Activated naive CD4-positive, alpha-beta T cell treated with anti-CD3 and anti-CD28 coated beads, Interleukin-2, amount 10 ng/mL, durations not matched to agents 7 days and 5 days (primary cell): Measurements from ENCODE around the gene TNIK.

Source experiments
- CTCF ChIA-PET: fragments of 350-600 bp; sonication (Branson Sonifier 250); formaldehyde crosslinking; loops from one replicate; lab custom pipeline; 2021; ENCODE audit warnings: antibody characterized with exemption; lab: Charles Lee
- DNase-seq: peaks from one replicate; pipeline ENCODE4 v3.0.0-alpha.2; 2020
- H3K27ac Mint-ChIP-seq: one replicate; pipeline ENCODE4 v1.8.0; 2021; ENCODE audit warnings: mild to moderate bottlenecking, moderate library complexity, mixed read lengths
- H3K27me3 Mint-ChIP-seq: one replicate; pipeline ENCODE4 v1.8.0; 2021; ENCODE audit warnings: mild to moderate bottlenecking, mixed read lengths
- H3K36me3 Mint-ChIP-seq: one replicate; pipeline ENCODE4 v1.8.0; 2021; ENCODE audit warnings: mixed read lengths
- H3K4me1 Mint-ChIP-seq: one replicate; pipeline ENCODE4 v1.8.0; 2021; ENCODE audit warnings: mixed read lengths
- H3K4me3 Mint-ChIP-seq: one replicate; pipeline ENCODE4 v1.8.0; 2021; ENCODE audit warnings: mild to moderate bottlenecking, moderate library complexity, mixed read lengths
- H3K9me3 Mint-ChIP-seq: one replicate; pipeline ENCODE4 v1.8.0; 2021; ENCODE audit warnings: mixed read lengths

TNIK gene

GRCh38 chr3:171160325-171160724 lies 299.9 kb downstream of the TNIK start:
- peaks cover 8% of the 10 kb centered on the region for H3K4me1 Mint-ChIP-seq
- no peak overlapping the region for H3K4me3 Mint-ChIP-seq
- DNase-seq = no peak
- CTCF ChIA-PET = interaction anchor here (1.0 kb wide), 1 partner anchor 405 kb away, joined by 3 read pairs; no protein-coding TSS in a partner anchor
- no peaks in the 10 kb centered on the region for H3K27me3 Mint-ChIP-seq
- H3K27ac Mint-ChIP-seq = no peak overlapping the region
- peaks cover 6% of the 10 kb centered on the region for H3K9me3 Mint-ChIP-seq
- H3K36me3 Mint-ChIP-seq = peaks cover 65% of the 10 kb centered on the region

- no peak for DNase-seq
- Mint-ChIP-seq H3K4me3 (no peak overlapping the region), H3K9me3 (peaks cover 6% of the 10 kb centered on the region), H3K27me3 (no peaks in the 10 kb centered on the region), H3K36me3 (peaks cover 65% of the 10 kb centered on the region), H3K4me1 (peaks cover 7% of the 10 kb centered on the region), H3K27ac (no peak overlapping the region)
- CTCF ChIA-PET = interaction anchor here (1.0 kb wide), 1 partner anchor 406 kb away, joined by 3 read pairs; no protein-coding TSS in a partner anchor
These were observed 300.4 kb downstream of the TNIK start for GRCh38 chr3:171159822-171160157.

GRCh38 chr3:171159024-171159821 lies 301.0 kb downstream of the TNIK start:
- CTCF ChIA-PET = interaction anchor here (1.0 kb wide), 1 partner anchor 406 kb away, joined by 3 read pairs; no protein-coding TSS in a partner anchor
- H3K27me3 Mint-ChIP-seq = no peaks in the 10 kb centered on the region
- peaks cover 60% of the 10 kb centered on the region for H3K36me3 Mint-ChIP-seq
- peaks cover 7% of the 10 kb centered on the region for H3K4me1 Mint-ChIP-seq
- no peak for DNase-seq
- peaks cover 6% of the 10 kb centered on the region for H3K9me3 Mint-ChIP-seq
- no peak overlapping the region for H3K4me3 Mint-ChIP-seq
- H3K27ac Mint-ChIP-seq = no peak overlapping the region

GRCh38 chr3:171157980-171158379 lies 302.2 kb downstream of the TNIK start:
- no peak for DNase-seq
- Mint-ChIP-seq H3K4me3 (no peak overlapping the region), H3K27ac (no peak overlapping the region), H3K36me3 (peaks cover 58% of the 10 kb centered on the region), H3K4me1 (peaks cover 3% of the 10 kb centered on the region), H3K9me3 (peaks cover 3% of the 10 kb centered on the region), H3K27me3 (no peaks in the 10 kb centered on the region)
- CTCF ChIA-PET = no interaction called here

GRCh38 chr3:171157286-171157685 lies 302.9 kb downstream of the TNIK start:
- CTCF ChIA-PET = no interaction called here
- Mint-ChIP-seq H3K9me3 (no peaks in the 10 kb centered on the region), H3K27me3 (no peaks in the 10 kb centered on the region), H3K36me3 (peaks cover 55% of the 10 kb centered on the region), H3K4me3 (no peak overlapping the region), H3K4me1 (no peaks in the 10 kb centered on the region), H3K27ac (no peak overlapping the region)
- DNase-seq = no peak

- no peaks in the 10 kb centered on the region for H3K27me3 Mint-ChIP-seq
- DNase-seq = no peak
- no peak overlapping the region for H3K4me3 Mint-ChIP-seq
- no peaks in the 10 kb centered on the region for H3K4me1 Mint-ChIP-seq
- no peak overlapping the region for H3K27ac Mint-ChIP-seq
- peaks cover 57% of the 10 kb centered on the region for H3K36me3 Mint-ChIP-seq
- no peaks in the 10 kb centered on the region for H3K9me3 Mint-ChIP-seq
- CTCF ChIA-PET = no interaction called here
These were observed 303.7 kb downstream of the TNIK start for GRCh38 chr3:171156401-171157010.

- H3K27ac Mint-ChIP-seq = peak overlapping the region; percentile 30
- H3K4me3 Mint-ChIP-seq = no peak overlapping the region
- peaks cover 47% of the 10 kb centered on the region for H3K36me3 Mint-ChIP-seq
- H3K9me3 Mint-ChIP-seq = no peaks in the 10 kb centered on the region
- no peak for DNase-seq
- CTCF ChIA-PET = interaction anchor here (0.6 to 1.0 kb wide), 3 partner anchors 9 to 620 kb away, joined by 3 to 5 read pairs (median 3); no protein-coding TSS in a partner anchor
- no peaks in the 10 kb centered on the region for H3K27me3 Mint-ChIP-seq
- H3K4me1 Mint-ChIP-seq = no peaks in the 10 kb centered on the region
These were observed 305.0 kb downstream of the TNIK start for GRCh38 chr3:171155122-171155700.

GRCh38 chr3:171150945-171151344 lies 309.3 kb downstream of the TNIK start:
- CTCF ChIA-PET = interaction anchor here (1.4 to 2.7 kb wide), 4 partner anchors 9 to 416 kb away, joined by 3 to 10 read pairs (median 6); no protein-coding TSS in a partner anchor
- no peak for DNase-seq
- H3K36me3 Mint-ChIP-seq = peaks cover 41% of the 10 kb centered on the region
- no peaks in the 10 kb centered on the region for H3K9me3 Mint-ChIP-seq
- no peaks in the 10 kb centered on the region for H3K27me3 Mint-ChIP-seq
- H3K4me1 Mint-ChIP-seq = no peaks in the 10 kb centered on the region
- no peak overlapping the region for H3K4me3 Mint-ChIP-seq
- no peak overlapping the region for H3K27ac Mint-ChIP-seq

GRCh38 chr3:171149526-171150116 lies 310.6 kb downstream of the TNIK start:
- H3K36me3 Mint-ChIP-seq = peaks cover 34% of the 10 kb centered on the region
- no peak overlapping the region for H3K4me3 Mint-ChIP-seq
- no peaks in the 10 kb centered on the region for H3K27me3 Mint-ChIP-seq
- H3K4me1 Mint-ChIP-seq = no peaks in the 10 kb centered on the region
- H3K9me3 Mint-ChIP-seq = no peaks in the 10 kb centered on the region
- no peak for DNase-seq
- H3K27ac Mint-ChIP-seq = no peak overlapping the region
- CTCF ChIA-PET = interaction anchor here (2.7 kb wide), 1 partner anchor 13 kb away, joined by 10 read pairs; no protein-coding TSS in a partner anchor

GRCh38 chr3:171145798-171146197 lies 314.4 kb downstream of the TNIK start:
- CTCF ChIA-PET = interaction anchor here (0.7 to 1.7 kb wide), 2 partner anchors 9 to 17 kb away, joined by 3 to 5 read pairs; no protein-coding TSS in a partner anchor
- Mint-ChIP-seq H3K36me3 (peaks cover 37% of the 10 kb centered on the region), H3K9me3 (no peaks in the 10 kb centered on the region), H3K27me3 (no peaks in the 10 kb centered on the region), H3K27ac (no peak overlapping the region), H3K4me1 (no peaks in the 10 kb centered on the region), H3K4me3 (no peak overlapping the region)
- no peak for DNase-seq

GRCh38 chr3:171142985-171143384 lies 317.2 kb downstream of the TNIK start:
- no peaks in the 10 kb centered on the region for H3K27me3 Mint-ChIP-seq
- H3K9me3 Mint-ChIP-seq = no peaks in the 10 kb centered on the region
- no peak overlapping the region for H3K27ac Mint-ChIP-seq
- CTCF ChIA-PET = interaction anchor here (1.7 kb wide), 1 partner anchor 9 kb away, joined by 5 read pairs; no protein-coding TSS in a partner anchor
- DNase-seq = no peak
- H3K4me1 Mint-ChIP-seq = no peaks in the 10 kb centered on the region
- no peak overlapping the region for H3K4me3 Mint-ChIP-seq
- H3K36me3 Mint-ChIP-seq = peaks cover 42% of the 10 kb centered on the region

- DNase-seq = no peak
- Mint-ChIP-seq H3K9me3 (no peaks in the 10 kb centered on the region), H3K27ac (no peak overlapping the region), H3K4me3 (no peak overlapping the region), H3K27me3 (no peaks in the 10 kb centered on the region), H3K36me3 (peaks cover 47% of the 10 kb centered on the region), H3K4me1 (no peaks in the 10 kb centered on the region)
- CTCF ChIA-PET = interaction anchor here (0.5 kb wide), 1 partner anchor 1195 kb away, joined by 3 read pairs; no protein-coding TSS in a partner anchor
These were observed 320.0 kb downstream of the TNIK start for GRCh38 chr3:171140246-171140645.

GRCh38 chr3:171138027-171138426 lies 322.2 kb downstream of the TNIK start:
- Mint-ChIP-seq H3K27ac (no peak overlapping the region), H3K9me3 (no peaks in the 10 kb centered on the region), H3K4me3 (no peak overlapping the region), H3K36me3 (peaks cover 46% of the 10 kb centered on the region), H3K27me3 (no peaks in the 10 kb centered on the region), H3K4me1 (peaks cover 7% of the 10 kb centered on the region)
- no peak for DNase-seq
- CTCF ChIA-PET = no interaction called here

- CTCF ChIA-PET = no interaction called here
- DNase-seq = no peak
These were observed 324.7 kb downstream of the TNIK start for GRCh38 chr3:171135549-171135948.

More at GRCh38 chr3:171135549-171135948, 324.7 kb downstream of the TNIK start:
- H3K27me3 Mint-ChIP-seq = no peaks in the 10 kb centered on the region
- H3K4me1 Mint-ChIP-seq = peaks cover 7% of the 10 kb centered on the region
- no peak overlapping the region for H3K27ac Mint-ChIP-seq
- H3K4me3 Mint-ChIP-seq = no peak overlapping the region
- H3K36me3 Mint-ChIP-seq = peaks cover 42% of the 10 kb centered on the region
- no peaks in the 10 kb centered on the region for H3K9me3 Mint-ChIP-seq
